ENCODE results near the gene SLIT1.

SLIT1 gene

GRCh38 chr10:96996275-96996965 is 189.3 kb downstream of the SLIT1 start:
- no peak for DNase-seq (ENCODE audit: low read depth, low spot score)

GRCh38 chr10:96995851-96996250 is 189.9 kb downstream of the SLIT1 start:
- peak; percentile 37 for DNase-seq (ENCODE audit: low read depth, low spot score)

More at GRCh38 chr10:96996275-96996965, 189.3 kb downstream of the SLIT1 start:
- H3K27ac ChIP-seq = no peak overlapping the region

GRCh38 chr10:96992721-96993120 is 193.0 kb downstream of the SLIT1 start:
- no peak overlapping the region for H3K27ac ChIP-seq
- no peak for DNase-seq (ENCODE audit: low read depth, low spot score)

More at GRCh38 chr10:96995851-96996250, 189.9 kb downstream of the SLIT1 start:
- H3K27ac ChIP-seq = no peak overlapping the region

- peak overlapping the region; percentile 21 for H3K27ac ChIP-seq
- peak; percentile 26 for DNase-seq (ENCODE audit: low read depth, low spot score)
Measured at GRCh38 chr10:96991313-96991841, 194.4 kb downstream of the SLIT1 start.

GRCh38 chr10:96988426-96988825 is 197.3 kb downstream of the SLIT1 start:
- no peak overlapping the region for H3K27ac ChIP-seq
- DNase-seq (ENCODE audit: low read depth, low spot score) = no peak

GRCh38 chr10:96987842-96988175 is 197.9 kb downstream of the SLIT1 start:
- DNase-seq (ENCODE audit: low read depth, low spot score) = no peak
- no peak overlapping the region for H3K27ac ChIP-seq

- no peak overlapping the region for H3K27ac ChIP-seq
- DNase-seq (ENCODE audit: low read depth, low spot score) = no peak
Measured at GRCh38 chr10:96987141-96987841, 198.5 kb downstream of the SLIT1 start.

GRCh38 chr10:96986200-96986856 is 199.4 kb downstream of the SLIT1 start:
- DNase-seq (ENCODE audit: low read depth, low spot score) = no peak
- no peak overlapping the region for H3K27ac ChIP-seq

- no peak for DNase-seq (ENCODE audit: low read depth, low spot score)
Measured at GRCh38 chr10:96984541-96985131, 201.1 kb downstream of the SLIT1 start.

GRCh38 chr10:96982149-96982930 is 203.4 kb downstream of the SLIT1 start:
- no peak overlapping the region for H3K27ac ChIP-seq
- DNase-seq (ENCODE audit: low read depth, low spot score) = no peak

More at GRCh38 chr10:96984541-96985131, 201.1 kb downstream of the SLIT1 start:
- no peak overlapping the region for H3K27ac ChIP-seq

- H3K27ac ChIP-seq = no peak overlapping the region
- no peak for DNase-seq (ENCODE audit: low read depth, low spot score)
Measured at GRCh38 chr10:96978621-96979154, 207.1 kb downstream of the SLIT1 start.

GRCh38 chr10:96975136-96975535 is 210.6 kb downstream of the SLIT1 start:
- no peak overlapping the region for H3K27ac ChIP-seq
- no peak for DNase-seq (ENCODE audit: low read depth, low spot score)

GRCh38 chr10:96973809-96974747 is 211.7 kb downstream of the SLIT1 start:
- H3K27ac ChIP-seq = no peak overlapping the region
- DNase-seq (ENCODE audit: low read depth, low spot score) = no peak

GRCh38 chr10:96972264-96972663 is 213.5 kb downstream of the SLIT1 start:
- H3K27ac ChIP-seq = no peak overlapping the region
- DNase-seq (ENCODE audit: low read depth, low spot score) = no peak

GRCh38 chr10:96971324-96971723 is 214.4 kb downstream of the SLIT1 start:
- no peak for DNase-seq (ENCODE audit: low read depth, low spot score)
- no peak overlapping the region for H3K27ac ChIP-seq

- DNase-seq (ENCODE audit: low read depth, low spot score) = no peak
- no peak overlapping the region for H3K27ac ChIP-seq
Measured at GRCh38 chr10:96968682-96969423, 216.9 kb downstream of the SLIT1 start.

GRCh38 chr10:96967847-96968246 is 217.9 kb downstream of the SLIT1 start:
- no peak for DNase-seq (ENCODE audit: low read depth, low spot score)
- H3K27ac ChIP-seq = no peak overlapping the region

- no peak for DNase-seq (ENCODE audit: low read depth, low spot score)
- no peak overlapping the region for H3K27ac ChIP-seq
Measured at GRCh38 chr10:96964131-96964530, 221.6 kb downstream of the SLIT1 start.
